ENCODE results near the gene PSPH.
"Not testable (repeated sequence)": the region's sequence is repeated elsewhere in the genome, so short reads cannot be mapped to it uniquely, and the experiment has no call there.

Gene PSPH

DNA sequence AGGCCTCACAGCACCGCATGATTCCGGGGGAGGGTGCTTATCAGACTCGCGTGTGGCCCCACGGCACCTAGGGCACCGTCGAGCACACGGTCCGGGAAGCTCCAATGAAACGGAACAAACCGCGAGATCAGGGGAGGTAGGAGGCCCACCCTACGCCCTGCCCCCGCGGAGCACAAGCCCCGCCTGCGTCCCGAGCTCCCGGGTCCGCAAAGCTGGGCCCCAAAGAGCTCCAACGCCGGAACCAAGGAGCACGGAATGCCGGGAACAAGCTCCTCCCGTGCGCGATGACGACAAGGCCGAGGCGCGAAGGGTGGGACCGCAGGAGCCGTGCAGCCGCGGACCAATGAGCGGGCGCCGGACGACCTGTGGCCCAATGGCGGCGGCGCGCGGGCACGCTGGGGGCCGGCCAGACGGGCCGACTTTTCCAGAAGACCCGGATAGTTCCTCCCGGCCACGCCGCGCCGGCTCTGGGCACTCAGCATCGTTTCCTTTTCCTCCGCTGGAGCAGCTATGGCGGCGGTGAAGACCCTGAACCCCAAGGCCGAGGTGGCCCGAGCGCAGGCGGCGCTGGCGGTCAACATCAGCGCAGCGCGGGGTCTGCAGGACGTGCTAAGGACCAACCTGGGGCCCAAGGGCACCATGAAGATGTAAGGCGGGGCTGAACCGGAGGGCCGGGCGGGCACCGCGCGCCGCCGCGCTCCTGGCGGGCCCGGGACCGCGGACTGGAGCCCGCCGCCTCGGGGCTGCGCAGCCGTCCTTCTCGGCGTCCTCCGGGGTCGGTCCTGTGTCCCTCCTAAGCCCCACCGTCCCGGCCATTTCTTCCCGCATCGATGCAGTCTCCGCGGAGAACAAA, at the start of gene PSPH, which contains the start of gene CCT6A:
TSS of gene PSPH (minus strand) at position 106 of the 853 bp plus-strand sequence. CDS start 30,232 bp downstream, outside the sequence.
TSS of gene CCT6A (plus strand) at position 427 of the 853 bp plus-strand sequence. CDS start at position 511, 84 bp downstream.
- FAIRE-seq = no peak

DNA sequence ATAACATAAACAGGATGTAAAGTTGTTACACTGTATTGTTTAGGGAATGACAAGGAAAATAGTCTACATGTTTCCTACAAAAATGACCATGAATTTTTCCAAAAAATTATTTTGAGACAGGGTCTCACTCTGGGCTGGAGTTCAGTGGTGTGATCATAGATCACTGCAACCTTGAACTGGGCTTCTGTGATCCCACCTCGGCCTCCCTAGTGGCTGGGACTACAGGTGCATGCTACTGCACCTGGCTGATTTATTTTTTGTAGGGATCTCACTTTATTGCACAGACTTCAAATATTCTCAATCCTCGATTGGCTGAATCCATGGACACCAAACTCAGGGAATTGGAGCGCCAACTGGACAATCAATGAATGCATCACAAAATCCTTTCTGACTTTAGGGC, 48.4 kb upstream of the PSPH start:
- no peak for FAIRE-seq

DNA sequence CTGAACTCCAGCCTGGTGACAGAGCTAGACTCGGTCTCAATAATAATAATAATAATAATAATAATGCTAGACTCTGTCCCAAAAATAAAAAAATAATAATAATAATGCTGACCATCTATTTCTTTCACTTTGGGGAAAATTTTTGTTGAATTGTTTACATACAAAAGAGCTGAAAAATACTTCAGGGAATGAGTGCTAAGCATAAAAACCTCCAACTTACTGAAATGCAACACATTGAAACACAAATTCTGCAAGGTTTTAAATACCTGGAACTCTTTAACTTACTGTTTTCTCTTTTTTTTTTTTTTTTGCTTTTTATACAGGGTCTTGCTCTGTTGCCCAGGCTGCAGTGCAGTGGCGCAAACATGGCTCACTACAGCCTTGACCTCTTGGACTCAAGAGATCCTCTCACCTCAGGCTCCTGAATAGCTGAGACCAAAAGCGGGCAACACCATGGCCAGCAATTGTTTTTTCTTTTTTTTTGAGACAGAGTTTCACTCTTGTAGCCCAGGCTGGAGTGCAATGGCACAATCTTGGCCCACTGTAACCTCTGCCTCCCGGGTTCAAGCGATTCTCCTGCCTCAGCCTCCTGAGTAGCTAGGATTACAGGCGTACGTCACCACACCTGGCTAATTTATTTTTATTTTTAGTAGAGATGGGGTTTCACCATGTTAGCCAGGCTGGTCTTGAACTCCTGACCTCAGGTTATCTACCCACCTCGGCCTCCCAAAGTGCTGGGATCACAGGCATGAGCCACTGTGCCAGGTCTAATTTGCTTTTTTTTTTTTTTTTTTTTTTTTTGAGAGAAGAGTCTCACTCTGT, 47.2 kb upstream of the PSPH start:
- not testable (repeated sequence) for FAIRE-seq

DNA sequence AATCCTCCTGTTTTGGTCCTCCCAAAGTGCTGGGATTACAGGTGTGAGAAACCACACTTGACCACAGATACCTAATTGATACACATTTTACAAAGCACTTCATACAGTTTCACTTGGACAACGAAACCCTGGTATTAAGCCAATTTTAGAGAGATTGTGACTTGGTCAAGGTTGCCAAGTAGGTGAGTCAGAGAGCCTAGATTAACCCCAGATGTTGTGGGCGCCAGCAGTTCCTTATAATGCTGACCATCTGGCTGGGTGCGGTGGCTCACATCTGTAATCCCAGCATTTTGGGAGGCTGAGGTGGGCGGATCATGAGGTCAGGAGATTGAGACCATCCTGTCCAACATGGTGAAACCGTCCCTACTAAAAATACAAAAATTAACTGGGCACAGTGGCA, 46.5 kb upstream of the PSPH start:
- FAIRE-seq = no peak

DNA sequence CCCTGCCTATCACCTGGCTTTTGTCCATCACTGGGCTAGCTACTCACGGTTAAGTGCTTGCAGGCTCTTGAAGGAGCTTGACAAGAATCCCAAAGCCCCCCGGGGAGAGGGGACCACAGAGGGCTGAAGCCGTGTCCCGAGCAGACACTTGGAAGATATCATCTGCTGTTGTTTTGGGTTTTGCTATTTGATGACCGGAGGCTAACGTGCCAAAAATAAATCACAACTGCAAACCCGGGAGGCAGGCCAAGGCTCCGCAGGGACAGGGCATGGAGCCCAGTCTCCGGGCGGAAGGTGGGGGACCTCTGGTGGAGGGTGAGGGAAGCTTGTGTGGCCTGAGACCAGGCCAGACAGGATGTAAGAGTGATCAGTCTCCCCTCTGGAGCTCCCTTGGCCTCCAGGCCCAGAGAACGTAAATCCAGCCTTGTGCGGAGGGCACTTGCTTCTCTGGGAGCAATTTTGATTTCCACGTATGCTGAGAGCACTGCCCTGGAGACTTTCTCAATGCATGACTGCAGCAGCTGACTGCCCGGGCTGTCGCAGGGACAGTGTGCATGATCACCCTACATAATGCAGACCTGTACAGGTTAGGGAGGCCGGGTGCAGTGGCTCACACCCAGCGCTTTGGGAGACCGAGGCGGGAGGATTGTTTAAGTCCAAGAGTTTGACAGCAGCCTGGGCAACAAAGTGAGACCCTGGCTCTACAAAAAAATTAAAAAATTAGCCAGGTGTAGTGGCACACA, 41.7 kb upstream of the PSPH start, which contains the start of gene PHKG1:
TSS of gene PHKG1 (minus strand) at position 164 of the 743 bp plus-strand sequence. CDS start 4,011 bp downstream, outside the sequence.
- FAIRE-seq = no peak

DNA sequence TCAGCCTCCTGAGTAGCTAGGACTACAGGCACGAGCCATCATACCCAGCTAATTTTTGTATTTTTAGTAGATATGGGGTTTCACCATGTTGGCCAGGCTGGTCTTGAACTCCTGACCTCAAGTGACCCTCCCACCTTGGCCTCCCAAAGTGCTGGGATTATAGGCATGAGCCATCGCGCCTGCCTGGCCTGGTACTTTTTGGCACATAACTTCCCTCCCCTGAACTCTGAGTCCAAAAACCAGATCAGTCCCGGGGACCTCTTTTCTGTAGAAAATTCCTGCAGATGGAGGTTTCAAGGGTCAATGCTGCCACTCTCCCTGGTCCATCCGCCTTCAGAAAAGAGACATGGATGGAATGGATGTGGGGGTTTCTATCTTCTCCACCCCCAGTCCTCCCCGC, 41.1 kb upstream of the PSPH start:
- FAIRE-seq = not testable (repeated sequence)

DNA sequence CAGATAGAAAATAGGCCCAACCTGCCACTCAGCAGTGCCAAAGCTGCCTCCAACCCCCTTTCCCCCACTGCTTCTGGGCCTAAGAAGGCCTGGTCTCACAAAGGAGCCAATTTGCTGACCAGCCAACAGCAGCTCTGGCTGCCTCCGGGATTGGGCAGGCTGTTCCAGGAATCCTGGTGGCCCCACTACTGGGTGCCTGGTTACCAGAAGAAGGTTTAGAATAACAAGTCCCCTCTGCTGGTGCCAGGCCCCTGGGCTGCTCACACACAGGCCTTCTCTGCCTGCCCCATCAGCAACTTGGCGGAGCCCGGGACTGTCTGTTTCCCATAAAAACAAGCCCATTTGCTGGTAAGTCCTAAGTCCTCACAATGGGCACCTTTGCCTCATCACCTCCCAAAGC, 40.3 kb upstream of the PSPH start:
- no peak for FAIRE-seq

DNA sequence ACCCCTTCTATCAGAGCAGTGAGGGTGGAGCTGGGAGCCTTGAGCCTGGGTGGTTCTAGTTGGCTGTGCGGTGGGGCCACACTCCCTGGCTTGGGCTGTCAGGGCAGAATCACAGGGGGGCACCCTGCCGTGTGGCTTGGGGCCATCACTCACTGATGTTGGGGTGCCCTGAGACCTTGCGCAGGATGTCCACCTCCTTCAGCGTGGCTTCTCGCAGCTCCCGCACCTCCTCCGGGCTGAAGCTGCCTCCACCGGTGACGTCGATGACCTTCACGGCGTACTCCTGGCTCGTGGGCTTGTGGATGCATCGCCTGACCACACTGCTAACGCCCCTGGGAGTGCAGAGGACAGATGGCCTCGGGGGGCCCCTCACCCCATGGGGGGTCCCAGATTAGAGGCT, 36.2 kb upstream of the PSPH start:
- no peak for FAIRE-seq

DNA sequence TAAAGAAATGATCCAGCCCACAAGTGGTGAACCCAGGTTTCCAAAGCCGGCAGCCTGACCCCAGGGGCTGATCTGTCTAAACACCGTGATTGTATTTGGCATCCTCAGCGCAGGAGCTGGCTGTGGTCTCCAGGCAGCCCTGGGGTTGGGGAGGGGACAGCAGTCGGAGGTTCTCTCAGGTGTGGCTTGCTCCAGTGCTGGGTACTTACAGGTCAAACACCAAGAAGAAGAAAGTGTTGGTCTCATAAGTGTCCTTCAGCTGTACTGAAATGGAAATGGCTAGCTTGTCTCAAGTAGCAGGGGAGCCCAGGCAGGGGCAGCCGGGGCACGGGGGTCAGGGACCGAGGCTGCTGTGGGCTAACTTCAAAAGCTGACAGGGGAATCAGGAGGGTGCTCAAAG, 35.5 kb upstream of the PSPH start:
- FAIRE-seq = no peak

DNA sequence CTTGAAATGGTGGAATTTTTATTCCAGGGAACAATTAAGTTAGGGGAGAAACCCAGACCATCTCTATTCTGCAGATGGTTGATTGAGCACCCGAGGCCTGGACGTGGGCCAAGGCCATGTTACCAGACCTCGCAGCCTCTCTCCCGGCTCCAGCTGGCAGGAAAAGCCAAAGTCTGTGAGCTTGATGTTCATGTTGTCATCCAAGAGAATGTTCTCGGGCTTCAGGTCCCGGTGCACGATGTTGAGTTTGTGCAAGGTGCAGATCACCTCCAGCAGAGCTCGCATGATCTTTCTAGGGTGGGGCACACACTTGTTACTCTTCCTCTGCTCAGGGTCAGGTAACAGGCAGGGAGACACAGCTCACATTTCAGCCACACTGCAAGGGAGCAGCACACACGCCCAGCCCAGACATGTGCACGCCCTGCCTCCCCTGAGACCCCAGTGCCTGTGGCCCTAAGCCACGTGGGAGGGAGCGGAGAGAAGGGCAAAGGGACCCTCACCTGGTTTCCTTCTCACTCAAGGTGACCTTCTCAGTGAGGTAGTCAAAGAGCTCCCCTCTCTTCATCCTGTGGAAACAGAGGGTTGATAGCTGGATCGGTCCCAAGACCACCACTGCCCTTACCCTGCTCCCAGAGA, 32.0 kb upstream of the PSPH start:
- FAIRE-seq = no peak

DNA sequence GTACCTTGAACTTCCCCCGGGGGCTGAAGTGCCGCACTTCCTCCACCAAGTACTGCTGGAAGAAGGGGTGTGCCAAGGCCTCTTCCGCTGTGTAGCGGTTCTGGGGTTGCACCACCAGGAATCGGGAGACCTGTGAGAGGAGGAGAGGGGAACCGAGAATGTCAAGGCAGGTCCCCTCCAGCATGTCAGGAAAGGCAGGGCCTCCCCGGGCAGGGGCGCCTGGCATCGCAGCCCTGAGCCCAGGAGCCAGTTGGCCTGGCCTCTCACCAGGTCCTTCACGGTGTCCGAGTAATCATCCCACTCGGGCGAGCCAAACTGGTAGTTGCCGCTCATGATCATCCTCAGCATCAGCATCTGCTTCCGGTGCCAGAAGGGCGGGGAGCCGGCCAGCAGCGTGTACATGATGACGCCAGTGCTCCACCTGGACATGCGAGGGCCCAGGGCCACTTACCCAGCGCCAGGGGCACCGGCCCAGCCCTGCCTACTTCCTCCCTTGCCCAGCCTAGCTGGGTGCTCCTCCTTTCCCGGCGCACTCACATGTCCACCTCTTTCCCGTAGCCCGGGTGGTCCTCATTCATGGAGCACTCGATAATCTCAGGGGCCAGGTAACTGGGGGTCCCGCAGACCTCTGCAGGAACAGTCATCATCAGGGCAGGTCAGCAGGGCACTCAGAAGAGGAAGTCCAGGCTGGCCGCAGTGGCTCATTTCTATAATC, 30.5 kb upstream of the PSPH start:
- no peak for FAIRE-seq

DNA sequence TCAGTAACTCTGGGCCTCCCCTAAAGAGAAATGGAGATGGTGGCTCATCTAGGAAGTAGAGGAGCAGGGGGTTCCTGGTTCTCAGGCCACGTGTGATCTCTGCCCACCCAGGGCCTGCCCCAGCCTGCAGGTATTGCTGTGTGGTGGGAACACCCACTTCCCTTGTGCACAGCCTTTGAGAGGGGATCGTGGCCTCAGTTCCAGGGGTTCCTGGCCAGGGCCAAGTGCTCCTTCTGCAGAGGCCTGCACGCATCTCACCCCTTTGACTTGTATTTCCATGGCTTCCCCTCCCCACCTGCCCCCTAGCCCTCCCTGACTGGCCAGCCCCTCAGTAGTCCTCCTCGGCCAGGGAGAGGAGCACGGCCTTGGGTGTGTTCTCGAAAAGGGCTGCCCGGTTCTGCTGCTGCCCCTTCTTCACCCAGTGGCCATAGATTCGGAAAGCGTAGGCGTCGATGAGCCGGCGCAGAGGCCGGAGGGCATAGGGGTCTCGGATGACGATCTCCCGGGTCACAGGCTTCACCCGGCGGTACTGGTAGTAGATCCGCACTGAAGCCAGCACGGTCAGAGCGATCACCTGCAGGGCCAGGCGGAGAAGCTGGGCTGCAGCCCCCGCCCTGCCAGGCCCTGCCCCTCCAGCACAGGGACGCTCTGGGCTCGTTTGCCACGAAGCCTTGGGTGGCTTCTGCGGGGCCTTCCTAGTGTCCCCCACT, 29.6 kb upstream of the PSPH start:
- FAIRE-seq = not testable (repeated sequence)

DNA sequence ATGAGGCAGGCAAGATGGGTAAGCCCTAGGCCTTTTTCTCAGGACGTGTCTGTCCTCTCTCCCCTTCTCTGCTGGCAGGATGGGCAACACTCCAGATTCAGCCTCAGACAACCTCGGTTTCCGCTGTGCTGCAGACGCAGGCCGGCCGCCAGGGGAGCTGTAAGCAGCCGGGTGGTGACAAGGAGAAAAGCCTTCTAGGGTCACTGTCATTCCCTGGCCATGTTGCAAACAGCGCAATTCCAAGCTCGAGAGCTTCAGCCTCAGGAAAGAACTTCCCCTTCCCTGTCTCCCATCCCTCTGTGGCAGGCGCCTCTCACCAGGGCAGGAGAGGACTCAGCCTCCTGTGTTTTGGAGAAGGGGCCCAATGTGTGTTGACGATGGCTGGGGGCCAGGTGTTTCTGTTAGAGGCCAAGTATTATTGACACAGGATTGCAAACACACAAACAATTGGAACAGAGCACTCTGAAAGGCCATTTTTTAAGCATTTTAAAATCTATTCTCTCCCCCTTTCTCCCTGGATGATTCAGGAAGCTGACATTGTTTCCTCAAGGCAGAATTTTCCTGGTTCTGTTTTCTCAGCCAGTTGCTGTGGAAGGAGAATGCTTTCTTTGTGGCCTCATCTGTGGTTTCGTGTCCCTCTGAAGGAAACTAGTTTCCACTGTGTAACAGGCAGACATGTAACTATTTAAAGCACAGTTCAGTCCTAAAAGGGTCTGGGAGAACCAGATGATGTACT, 28.4 kb upstream of the PSPH start:
- FAIRE-seq = no peak

DNA sequence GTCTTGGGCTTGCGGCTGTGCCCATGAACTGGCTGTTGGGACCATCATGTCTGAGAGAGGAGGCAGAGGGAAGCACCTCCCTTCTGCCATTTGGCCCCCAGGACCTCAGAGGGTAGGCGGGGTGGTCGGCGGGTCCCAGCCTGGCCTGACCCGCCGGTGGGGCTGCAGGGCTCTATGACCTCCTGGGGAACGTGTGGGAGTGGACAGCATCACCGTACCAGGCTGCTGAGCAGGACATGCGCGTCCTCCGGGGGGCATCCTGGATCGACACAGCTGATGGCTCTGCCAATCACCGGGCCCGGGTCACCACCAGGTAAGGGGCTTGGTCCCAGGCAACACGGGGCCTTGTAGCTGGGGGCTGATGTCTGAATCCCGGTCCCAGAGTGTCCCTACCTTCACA, 27.0 kb upstream of the PSPH start:
- FAIRE-seq = no peak

DNA sequence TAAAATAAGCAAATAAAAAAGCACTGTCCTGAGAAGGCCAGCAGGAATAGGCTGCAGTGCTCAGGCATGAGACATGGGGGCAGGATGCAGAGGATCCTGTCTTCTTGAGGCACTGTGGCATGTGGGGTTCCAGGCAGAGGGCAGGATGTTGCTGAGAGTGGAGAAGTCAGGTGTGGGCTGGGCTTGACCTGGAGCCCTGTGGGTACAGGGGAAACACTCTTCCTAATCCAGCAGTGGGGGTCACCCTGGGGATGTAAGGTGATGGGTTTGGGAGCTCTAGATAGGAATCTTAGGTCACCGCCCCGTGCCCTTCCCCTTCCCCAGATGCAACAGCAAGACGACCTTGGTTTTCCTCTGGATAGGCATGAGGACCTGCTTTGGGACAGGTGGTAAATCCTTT, 26.4 kb upstream of the PSPH start:
- FAIRE-seq = no peak

DNA sequence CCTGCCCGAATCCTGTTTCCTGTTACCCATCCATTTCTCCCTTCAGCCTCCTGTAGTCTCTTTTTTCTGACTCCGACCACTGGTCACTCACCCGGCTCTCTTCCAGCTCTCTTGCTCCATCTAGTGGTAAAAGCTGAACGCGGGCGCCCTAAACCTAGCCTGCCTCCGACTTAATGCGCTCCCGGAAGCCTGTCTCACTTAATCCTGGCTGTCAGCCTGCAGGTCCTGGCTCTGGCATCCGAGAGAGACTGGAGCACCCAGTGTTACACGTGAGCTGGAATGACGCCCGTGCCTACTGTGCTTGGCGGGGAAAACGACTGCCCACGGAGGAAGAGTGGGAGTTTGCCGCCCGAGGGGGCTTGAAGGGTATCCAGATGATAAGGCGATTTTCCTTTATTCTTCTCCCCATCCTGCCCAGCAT, 23.1 kb upstream of the PSPH start:
- FAIRE-seq = no peak

DNA sequence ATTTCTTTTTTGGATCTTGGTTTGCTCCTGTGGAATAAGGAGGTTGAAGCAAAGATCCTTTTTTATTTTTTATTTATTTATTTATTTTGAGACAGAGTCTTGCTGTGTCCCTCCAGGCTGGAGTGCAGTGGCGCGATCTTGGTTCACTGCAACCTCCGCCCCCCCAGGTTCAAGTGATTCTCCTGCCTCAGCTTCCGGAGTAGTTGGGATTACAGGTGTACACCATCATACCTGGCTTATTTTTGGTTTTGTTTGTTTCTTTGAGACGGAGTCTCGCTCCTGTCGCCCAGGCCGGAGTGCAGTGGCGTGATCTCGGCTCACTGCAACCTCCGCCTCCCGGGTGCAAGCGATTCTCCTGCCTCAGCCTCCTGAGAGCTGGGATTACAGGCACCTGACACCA, 15.1 kb upstream of the PSPH start:
- FAIRE-seq = not testable (repeated sequence)

DNA sequence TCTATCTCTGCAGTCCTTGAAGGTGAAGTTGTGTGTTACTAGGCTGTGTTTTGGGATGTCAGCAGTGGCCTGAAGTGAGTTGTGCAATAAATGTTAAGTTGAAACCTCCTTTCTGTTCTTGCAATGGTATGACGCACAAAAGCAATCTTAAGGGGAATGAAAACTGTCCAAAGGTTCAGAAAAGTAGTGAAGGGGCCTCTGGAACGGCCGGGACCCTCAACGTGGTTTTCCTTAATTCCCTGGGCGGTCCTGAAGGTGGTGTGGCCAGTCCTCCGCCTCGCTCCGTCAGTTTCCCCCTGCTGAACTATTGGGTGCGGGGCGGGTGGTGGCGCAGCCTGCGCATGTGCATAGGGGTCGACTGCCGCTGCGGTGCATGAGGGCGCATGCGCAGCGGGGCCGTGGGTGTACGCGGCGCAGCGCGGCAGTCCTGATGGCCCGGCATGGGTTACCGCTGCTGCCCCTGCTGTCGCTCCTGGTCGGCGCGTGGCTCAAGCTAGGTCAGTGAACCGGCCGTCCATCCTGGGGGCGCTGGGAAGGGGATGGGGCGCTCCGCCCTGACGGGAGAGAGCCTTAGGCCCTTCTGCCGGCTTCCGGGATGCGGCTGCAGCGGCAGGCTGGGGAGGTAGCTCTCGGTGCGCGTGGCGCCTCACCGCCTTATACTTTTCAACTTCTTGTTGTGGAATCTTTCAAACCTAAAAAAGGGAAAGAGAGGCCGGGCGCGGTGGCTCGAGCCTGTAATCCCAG, 12.8 kb upstream of the PSPH start, which contains the start of gene SUMF2:
TSS of gene SUMF2 (plus strand) at position 405 of the 744 bp plus-strand sequence. CDS start at position 431, 26 bp downstream.
- FAIRE-seq = no peak

DNA sequence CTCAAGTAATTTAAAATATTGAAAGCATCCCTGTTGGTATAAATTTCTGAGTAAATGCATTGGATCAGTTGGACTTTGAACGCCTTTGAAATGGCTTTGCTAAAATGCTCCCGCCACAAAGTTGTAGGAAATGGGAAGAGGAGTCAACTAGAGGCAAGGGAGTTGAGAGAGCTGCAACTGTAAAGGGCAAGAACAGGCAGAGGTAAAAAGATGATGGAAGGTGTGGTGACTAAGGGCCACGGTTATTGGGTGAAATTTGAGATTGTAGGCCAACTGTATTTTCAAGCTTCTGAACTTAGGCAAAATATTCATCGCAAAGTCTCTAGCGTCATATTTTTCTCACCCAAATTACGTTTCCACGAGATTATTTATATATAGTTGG, 12.2 kb upstream of the PSPH start:
- no peak for FAIRE-seq

All from endometrium (tissue), 2 donors.